HepG2 (cell line): ENCODE data around the gene NECAB2. TPM values are rescaled to one million over a fixed set of nuclear protein-coding genes. Genes with fewer than 3 reads are reported as not detected.

Source experiments
- ATF7-NPFF ChIP-seq: sonication (generic); formaldehyde crosslinking; IDR thresholded peaks from 2 replicates; pipeline ENCODE4 v1.8.1; 2023; ENCODE audit warnings: mild to moderate bottlenecking, low read depth, missing genetic modification reagents, moderate library complexity
- CEBPZ ChIP-seq: IDR thresholded peaks from 2 replicates; pipeline ENCODE4 v1.6.1; 2012; ENCODE audit warnings: low read length, improper control_type of control experiment
- HMGA1 ChIP-seq: sonication (generic); formaldehyde crosslinking; conservative IDR thresholded peaks from 2 replicates; pipeline ENCODE4 v1.4.0; 2020; ENCODE audit warnings: missing genetic modification reagents
- NR1H2 ChIP-seq: sonication (generic); formaldehyde crosslinking; IDR thresholded peaks from 2 replicates; pipeline ENCODE4 v1.8.1; 2022; ENCODE audit warnings: low read depth, missing genetic modification reagents, borderline replicate concordance
- RAD51 ChIP-seq: fragments of 450-650 bp; IDR thresholded peaks from 2 replicates; pipeline ENCODE4 v1.6.1; 2016; ENCODE audit warnings: borderline replicate concordance
- RBFOX2 ChIP-seq: fragments of 200-400 bp; formaldehyde crosslinking; IDR thresholded peaks from 2 replicates; pipeline ENCODE4 v1.6.1; 2017; ENCODE audit warnings: low read depth, mild to moderate bottlenecking, low read length
- TEAD3 ChIP-seq: optimal IDR thresholded peaks from 2 replicates; pipeline ENCODE3; 2016; ENCODE audit warnings: borderline replicate concordance
- ZKSCAN5 ChIP-seq: sonication (generic); formaldehyde crosslinking; IDR thresholded peaks from 2 replicates; pipeline ENCODE4 v1.5.1; 2020; ENCODE audit warnings: mild to moderate bottlenecking, missing genetic modification reagents
- ZNF441 ChIP-seq: sonication (generic); formaldehyde crosslinking; IDR thresholded peaks from 2 replicates; pipeline ENCODE4 v1.7.0; 2021; ENCODE audit warnings: missing genetic modification reagents, borderline replicate concordance
- ZSCAN25 ChIP-seq: sonication (generic); formaldehyde crosslinking; IDR thresholded peaks from 2 replicates; pipeline ENCODE4 v1.8.0; 2022; ENCODE audit warnings: mild to moderate bottlenecking, missing genetic modification reagents
- ZZZ3 ChIP-seq: sonication (generic); formaldehyde crosslinking; IDR thresholded peaks from 2 replicates; pipeline ENCODE4 v1.4.0; 2020; ENCODE audit warnings: missing genetic modification reagents, mild to moderate bottlenecking, borderline replicate concordance
- polyA plus RNA-seq, 8 experiments: library from polyadenylated mRNA; depleted of rRNA in 3 of 8; stranded (reverse) in 7 of 8; unstranded in 1 of 8; fragments of >200 nt; fragmentation: Illumina TruSeq in 4 of 8; extraction: Trizol in 4 of 8; gene quantifications; 2 replicates each; pipeline versions ENCODE4 v1.2.1 to v1.2.3, GENCODE V29; 2011 to 2016; ENCODE audit warnings: low read depth in 4 of 8, missing spikeins in 1 of 8, mixed read lengths in 1 of 8; ENCODE audit not compliant: insufficient read depth in 1 of 8
- total RNA-seq, 5 experiments: library from RNA; depleted of rRNA; stranded (reverse); fragments of >200 nt; fragmentation: Illumina TruSeq; extraction: Trizol; gene quantifications; 2 replicates each; pipeline ENCODE4 v1.2.3, GENCODE V29; 2016; ENCODE audit warnings: low read depth in 1 of 5
- TF ChIP-seq, protein P1 (sequence below): fragments of 450-650 bp; IDR thresholded peaks from 2 replicates; pipeline ENCODE4 v1.6.1; 2017
- TF ChIP-seq, protein P2 (sequence below): sonication (generic); formaldehyde crosslinking; IDR thresholded peaks from 2 replicates; pipeline ENCODE4 v1.9.0; 2021; ENCODE audit warnings: missing genetic modification reagents, borderline replicate concordance
- TF ChIP-seq, protein P3 (sequence below): sonication (generic); formaldehyde crosslinking; IDR thresholded peaks from one replicate; pipeline ENCODE4 v1.5.1; 2020; ENCODE audit warnings: mild to moderate bottlenecking, missing genetic modification reagents; ENCODE audit errors: not compliant biosample characterization

NECAB2 gene
- total and polyA plus RNA-seq, 2 of the 13 experiments (the other 11 are each of a cell fraction or from before 2014, with no cell fraction given): 0.21 to 0.49 TPM

- TF ChIP-seq HMGA1 (no peak), NR1H2 (CRISPR knock-in tag) (no peak), ATF7-NPFF (CRISPR knock-in tag) (no peak), TEAD3 (CRISPR knock-in tag) (peak; percentile 82), ZZZ3 (no peak), RBFOX2 (no peak), ZSCAN25 (CRISPR knock-in tag) (no peak), ZKSCAN5 (CRISPR knock-in tag) (no peak), CEBPZ (no peak), RAD51 (no peak), ZNF441 (no peak)
- TF ChIP-seq, protein P1, sequence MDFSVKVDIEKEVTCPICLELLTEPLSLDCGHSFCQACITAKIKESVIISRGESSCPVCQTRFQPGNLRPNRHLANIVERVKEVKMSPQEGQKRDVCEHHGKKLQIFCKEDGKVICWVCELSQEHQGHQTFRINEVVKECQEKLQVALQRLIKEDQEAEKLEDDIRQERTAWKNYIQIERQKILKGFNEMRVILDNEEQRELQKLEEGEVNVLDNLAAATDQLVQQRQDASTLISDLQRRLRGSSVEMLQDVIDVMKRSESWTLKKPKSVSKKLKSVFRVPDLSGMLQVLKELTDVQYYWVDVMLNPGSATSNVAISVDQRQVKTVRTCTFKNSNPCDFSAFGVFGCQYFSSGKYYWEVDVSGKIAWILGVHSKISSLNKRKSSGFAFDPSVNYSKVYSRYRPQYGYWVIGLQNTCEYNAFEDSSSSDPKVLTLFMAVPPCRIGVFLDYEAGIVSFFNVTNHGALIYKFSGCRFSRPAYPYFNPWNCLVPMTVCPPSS: no peak
- TF ChIP-seq, protein P2, sequence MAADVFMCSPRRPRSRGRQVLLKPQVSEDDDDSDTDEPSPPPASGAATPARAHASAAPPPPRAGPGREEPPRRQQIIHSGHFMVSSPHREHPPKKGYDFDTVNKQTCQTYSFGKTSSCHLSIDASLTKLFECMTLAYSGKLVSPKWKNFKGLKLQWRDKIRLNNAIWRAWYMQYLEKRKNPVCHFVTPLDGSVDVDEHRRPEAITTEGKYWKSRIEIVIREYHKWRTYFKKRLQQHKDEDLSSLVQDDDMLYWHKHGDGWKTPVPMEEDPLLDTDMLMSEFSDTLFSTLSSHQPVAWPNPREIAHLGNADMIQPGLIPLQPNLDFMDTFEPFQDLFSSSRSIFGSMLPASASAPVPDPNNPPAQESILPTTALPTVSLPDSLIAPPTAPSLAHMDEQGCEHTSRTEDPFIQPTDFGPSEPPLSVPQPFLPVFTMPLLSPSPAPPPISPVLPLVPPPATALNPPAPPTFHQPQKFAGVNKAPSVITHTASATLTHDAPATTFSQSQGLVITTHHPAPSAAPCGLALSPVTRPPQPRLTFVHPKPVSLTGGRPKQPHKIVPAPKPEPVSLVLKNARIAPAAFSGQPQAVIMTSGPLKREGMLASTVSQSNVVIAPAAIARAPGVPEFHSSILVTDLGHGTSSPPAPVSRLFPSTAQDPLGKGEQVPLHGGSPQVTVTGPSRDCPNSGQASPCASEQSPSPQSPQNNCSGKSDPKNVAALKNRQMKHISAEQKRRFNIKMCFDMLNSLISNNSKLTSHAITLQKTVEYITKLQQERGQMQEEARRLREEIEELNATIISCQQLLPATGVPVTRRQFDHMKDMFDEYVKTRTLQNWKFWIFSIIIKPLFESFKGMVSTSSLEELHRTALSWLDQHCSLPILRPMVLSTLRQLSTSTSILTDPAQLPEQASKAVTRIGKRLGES: peak; percentile 52; the same call in 1 of the 2 replicates
- TF ChIP-seq, protein P3, sequence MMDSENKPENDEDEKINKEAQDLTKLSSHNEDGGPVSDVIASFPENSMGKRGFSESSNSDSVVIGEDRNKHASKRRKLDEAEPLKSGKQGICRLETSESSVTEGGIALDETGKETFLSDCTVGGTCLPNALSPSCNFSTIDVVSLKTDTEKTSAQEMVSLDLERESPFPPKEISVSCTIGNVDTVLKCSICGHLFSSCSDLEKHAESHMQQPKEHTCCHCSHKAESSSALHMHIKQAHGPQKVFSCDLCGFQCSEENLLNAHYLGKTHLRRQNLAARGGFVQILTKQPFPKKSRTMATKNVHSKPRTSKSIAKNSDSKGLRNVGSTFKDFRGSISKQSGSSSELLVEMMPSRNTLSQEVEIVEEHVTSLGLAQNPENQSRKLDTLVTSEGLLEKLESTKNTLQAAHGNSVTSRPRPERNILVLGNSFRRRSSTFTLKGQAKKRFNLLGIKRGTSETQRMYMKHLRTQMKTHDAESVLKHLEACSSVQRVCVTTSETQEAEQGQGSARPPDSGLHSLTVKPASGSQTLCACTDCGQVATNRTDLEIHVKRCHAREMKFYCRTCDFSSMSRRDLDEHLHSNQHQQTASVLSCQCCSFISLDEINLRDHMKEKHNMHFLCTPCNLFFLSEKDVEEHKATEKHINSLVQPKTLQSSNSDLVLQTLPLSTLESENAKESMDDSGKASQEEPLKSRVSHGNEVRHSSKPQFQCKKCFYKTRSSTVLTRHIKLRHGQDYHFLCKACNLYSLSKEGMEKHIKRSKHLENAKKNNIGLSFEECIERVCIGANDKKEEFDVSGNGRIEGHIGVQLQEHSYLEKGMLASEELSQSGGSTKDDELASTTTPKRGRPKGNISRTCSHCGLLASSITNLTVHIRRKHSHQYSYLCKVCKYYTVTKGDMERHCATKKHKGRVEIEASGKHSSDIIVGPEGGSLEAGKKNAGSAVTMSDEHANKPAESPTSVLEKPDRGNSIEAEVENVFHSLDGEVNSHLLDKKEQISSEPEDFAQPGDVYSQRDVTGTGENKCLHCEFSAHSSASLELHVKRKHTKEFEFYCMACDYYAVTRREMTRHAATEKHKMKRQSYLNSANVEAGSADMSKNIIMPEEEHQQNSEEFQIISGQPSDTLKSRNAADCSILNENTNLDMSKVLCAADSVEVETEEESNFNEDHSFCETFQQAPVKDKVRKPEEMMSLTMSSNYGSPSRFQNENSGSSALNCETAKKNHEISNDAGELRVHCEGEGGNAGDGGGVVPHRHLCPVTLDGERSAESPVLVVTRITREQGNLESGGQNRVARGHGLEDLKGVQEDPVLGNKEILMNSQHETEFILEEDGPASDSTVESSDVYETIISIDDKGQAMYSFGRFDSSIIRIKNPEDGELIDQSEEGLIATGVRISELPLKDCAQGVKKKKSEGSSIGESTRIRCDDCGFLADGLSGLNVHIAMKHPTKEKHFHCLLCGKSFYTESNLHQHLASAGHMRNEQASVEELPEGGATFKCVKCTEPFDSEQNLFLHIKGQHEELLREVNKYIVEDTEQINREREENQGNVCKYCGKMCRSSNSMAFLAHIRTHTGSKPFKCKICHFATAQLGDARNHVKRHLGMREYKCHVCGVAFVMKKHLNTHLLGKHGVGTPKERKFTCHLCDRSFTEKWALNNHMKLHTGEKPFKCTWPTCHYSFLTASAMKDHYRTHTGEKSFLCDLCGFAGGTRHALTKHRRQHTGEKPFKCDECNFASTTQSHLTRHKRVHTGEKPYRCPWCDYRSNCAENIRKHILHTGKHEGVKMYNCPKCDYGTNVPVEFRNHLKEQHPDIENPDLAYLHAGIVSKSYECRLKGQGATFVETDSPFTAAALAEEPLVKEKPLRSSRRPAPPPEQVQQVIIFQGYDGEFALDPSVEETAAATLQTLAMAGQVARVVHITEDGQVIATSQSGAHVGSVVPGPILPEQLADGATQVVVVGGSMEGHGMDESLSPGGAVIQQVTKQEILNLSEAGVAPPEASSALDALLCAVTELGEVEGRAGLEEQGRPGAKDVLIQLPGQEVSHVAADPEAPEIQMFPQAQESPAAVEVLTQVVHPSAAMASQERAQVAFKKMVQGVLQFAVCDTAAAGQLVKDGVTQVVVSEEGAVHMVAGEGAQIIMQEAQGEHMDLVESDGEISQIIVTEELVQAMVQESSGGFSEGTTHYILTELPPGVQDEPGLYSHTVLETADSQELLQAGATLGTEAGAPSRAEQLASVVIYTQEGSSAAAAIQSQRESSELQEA (CRISPR knock-in tag): no peak
Measured at GRCh38 chr16:83954577-83955016, 13.4 kb upstream of the NECAB2 start (continued).
